ENCODE data around the gene EDIL3.

DNA sequence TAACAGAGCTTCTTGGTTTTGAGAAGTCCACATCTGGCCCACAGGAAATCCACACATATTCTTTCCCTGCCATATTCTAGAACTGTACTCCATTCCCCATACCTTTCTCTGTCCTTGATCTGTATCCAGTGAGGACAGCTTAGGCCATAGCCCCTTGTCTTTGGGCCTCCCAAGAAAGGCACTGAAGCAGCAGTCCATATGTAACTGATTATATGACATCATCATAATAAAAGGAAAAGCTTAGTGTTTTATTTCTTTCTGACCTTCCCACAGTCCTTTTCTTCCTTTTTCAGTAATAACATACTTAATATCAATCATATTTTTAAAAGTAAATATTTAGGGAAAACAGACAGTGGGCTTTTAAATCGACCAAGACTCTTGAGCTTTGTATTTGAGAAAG, 222.0 kb downstream of the EDIL3 start:
- no peak for TF ChIP-seq CTCF (conservative IDR thresholded peaks at IDR 0.05 in 1 of 2, IDR thresholded peaks at IDR 0.05 in 1 of 2; ENCODE audit: low read depth in 1 of 2, low read length in 2 of 2)
- no peak for TF ChIP-seq EZH2 (IDR thresholded peaks at IDR 0.05; ENCODE audit: low read length, missing control alignments)

Data from fibroblast of lung (primary cell).